Measurements from ENCODE around the gene PSMG3.
"Not testable (repeated sequence)": the region's sequence is repeated elsewhere in the genome, so short reads cannot be mapped to it uniquely, and the experiment has no call there.

The PSMG3 gene

DNA sequence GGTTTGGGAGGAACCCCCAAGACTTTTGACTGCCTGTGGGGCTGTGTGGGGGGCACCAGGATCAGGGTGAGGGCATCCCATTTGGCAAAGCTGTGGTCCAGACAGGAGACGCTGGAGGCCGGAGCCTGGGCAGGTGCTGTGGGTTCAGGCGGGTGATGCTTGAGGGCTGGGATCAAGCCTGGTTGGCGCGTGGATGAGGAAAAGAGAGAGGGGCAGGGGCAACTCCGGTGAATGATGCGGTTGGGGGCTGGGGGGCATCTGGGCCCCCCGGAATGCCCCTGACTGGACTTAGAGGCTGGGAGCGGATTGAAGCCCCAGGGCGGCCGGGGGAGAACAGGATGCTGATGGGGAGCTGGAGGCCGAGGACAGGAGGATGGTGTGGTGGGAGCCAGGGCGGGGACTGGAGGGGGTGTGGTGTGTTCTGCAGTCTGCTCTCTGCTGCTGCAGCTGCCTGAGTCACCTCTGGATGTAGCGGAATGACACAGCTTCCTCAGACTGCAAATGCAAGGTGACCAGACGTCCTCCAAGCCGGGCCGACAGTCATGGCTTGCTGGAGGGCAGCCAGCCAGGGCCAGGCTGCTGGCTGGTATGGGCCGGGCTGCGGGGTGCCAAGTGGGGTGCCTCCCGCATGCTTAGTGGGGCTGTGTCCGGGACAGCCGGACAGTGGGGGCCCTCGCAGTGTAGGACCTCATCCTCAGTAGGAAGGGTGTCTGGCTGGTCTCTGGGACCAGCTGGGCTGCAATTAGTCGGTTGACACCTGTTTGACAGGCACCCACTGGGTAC, 36.1 kb downstream of the PSMG3 start:
- DNase-seq (ENCODE audit: low read depth in 2 of 2) = peak; percentile 33 to 50

DNA sequence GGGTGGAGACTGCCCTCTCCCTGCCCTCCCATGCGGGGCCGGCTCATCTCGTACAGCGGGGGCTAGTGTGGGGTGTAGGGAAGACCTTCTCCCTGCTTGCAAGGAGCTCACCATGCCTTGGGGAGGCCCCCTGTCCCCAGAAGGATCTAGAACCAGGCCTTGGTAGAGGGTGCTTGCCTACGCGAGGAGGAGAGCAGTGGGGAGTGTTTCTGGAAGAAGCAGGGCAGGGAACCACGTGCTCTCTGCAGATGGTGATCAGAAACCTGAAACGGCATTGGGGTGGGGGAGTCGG, 36.6 kb downstream of the PSMG3 start:
- DNase-seq (ENCODE audit: low read depth in 2 of 2) = no peak

- DNase-seq (ENCODE audit: low read depth in 2 of 2) = peak; percentile 30 to 34
Measured at GRCh38 chr7:1532456-1533254, 37.2 kb downstream of the PSMG3 start.

DNA sequence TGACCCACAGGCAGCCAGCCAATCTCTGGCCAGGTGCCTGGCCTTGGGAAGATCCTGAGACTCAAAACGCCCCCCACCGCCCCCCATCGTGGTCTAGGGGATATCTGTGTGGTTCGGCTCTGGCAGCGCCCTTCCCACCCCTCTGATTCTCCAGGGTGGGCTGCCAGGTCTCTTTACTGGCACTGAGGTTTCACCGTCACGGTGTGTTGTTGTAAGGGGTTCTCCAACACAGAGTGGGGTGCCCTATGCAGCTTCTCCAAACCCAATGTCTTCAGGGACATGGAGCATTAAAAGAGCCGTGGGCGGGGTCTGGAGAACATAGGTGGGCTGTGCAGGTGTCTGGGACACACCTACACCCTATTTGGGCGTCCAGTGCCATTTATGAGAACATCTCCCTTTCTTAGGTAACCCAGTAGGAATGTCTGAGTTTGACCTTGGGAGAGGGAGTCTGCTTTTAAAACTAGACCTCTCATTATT, 37.8 kb downstream of the PSMG3 start:
- DNase-seq (ENCODE audit: low read depth in 2 of 2) = no peak

DNA sequence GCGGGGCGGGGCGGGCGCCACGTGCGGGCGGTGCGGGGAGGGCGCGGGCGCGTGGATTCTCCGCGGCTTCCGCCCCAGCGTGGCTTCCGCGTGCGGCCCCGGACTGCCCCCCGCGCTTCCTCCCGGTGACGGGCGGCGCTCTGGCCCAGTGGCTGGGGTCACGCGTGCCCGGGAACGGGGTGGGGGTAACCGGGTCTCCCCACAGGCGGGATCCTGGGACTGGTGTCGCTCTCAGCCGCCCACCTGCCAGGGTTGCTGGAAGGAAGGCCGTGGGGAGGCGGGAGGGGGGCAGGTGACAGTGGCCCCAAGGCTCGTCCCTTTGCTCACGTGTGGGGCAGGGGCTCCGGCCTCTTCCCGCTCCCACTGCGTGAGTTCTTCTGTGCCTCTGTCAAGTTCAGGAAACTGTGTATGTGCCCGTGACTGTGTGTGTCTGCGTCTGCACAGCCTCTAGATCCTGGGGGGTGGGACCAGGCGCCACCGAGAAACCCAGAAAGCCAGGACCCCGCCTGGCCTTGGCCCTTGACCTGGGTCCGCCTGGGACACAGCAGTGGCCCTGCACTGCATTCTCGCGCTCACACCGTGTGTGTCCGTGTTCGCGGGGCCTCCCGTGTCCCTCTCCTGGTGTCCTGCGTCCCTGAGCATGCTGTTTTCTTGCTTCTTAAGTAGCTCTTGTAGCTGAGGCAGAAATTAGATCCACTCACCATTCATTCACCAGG, 38.4 kb downstream of the PSMG3 start:
- no peak for DNase-seq (ENCODE audit: low read depth in 2 of 2)

- no peak for DNase-seq (ENCODE audit: low read depth in 2 of 2)
Measured at GRCh38 chr7:1530946-1531262, 38.9 kb downstream of the PSMG3 start.

- no peak for DNase-seq (ENCODE audit: low read depth in 2 of 2)
Measured at GRCh38 chr7:1529383-1530116, 40.3 kb downstream of the PSMG3 start.

- DNase-seq (ENCODE audit: low read depth in 2 of 2) = no peak
Measured at GRCh38 chr7:1526271-1526754, 43.5 kb downstream of the PSMG3 start.

DNA sequence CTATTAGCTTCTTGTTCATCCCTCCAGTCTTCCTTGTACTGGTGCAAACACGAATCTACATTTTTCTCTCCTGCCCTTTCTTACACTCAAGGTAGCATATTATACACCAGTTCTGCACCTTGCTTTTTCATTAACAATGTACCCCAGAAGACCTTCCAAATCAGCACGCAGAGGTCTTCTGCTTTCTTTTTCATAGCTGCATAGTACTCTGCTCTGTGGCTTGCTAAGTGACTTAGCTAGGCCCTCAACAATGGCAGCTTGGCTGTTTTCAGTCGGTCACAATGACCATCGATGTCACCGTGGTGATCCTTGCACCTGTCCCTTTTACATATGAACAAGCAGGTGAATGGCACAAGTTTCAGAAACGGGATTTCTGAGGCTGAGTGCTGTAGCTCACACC, 44.4 kb downstream of the PSMG3 start:
- DNase-seq (ENCODE audit: low read depth in 2 of 2) = no peak

GRCh38 chr7:1523844-1524243, 46.0 kb downstream of the PSMG3 start:
- DNase-seq (ENCODE audit: low read depth in 2 of 2) = no peak

- DNase-seq (ENCODE audit: low read depth in 2 of 2) = no peak
Measured at GRCh38 chr7:1523208-1523607, 46.6 kb downstream of the PSMG3 start.

GRCh38 chr7:1521456-1521855, 48.4 kb downstream of the PSMG3 start:
- no peak for DNase-seq (ENCODE audit: low read depth in 2 of 2)

- DNase-seq (ENCODE audit: low read depth in 2 of 2) = no peak
Measured at GRCh38 chr7:1520539-1521234, 49.1 kb downstream of the PSMG3 start.

GRCh38 chr7:1519322-1519922, 50.4 kb downstream of the PSMG3 start:
- DNase-seq (ENCODE audit: low read depth in 2 of 2) = not testable (repeated sequence)
